Rectal smooth muscle tissue (tissue), 1 donor: Measurements from ENCODE around the gene CHRNA9.

Experiments
- H3K27ac ChIP-seq: one replicate; pipeline ENCODE4 v1.7.0; 2013; ENCODE audit warnings: low read depth, low read length, inconsistent platforms
- H3K27me3 ChIP-seq: one replicate; pipeline ENCODE4 v1.7.0; 2013; ENCODE audit warnings: low read length; ENCODE audit not compliant: control insufficient read depth, insufficient read depth
- H3K36me3 ChIP-seq: one replicate; pipeline ENCODE4 v1.7.0; 2013; ENCODE audit warnings: low read length; ENCODE audit not compliant: control insufficient read depth, insufficient read depth
- H3K4me1 ChIP-seq: one replicate; pipeline ENCODE4 v1.7.0; 2013; ENCODE audit warnings: low read length; ENCODE audit not compliant: control insufficient read depth, insufficient read depth
- H3K4me3 ChIP-seq: one replicate; pipeline ENCODE4 v1.7.0; 2013; ENCODE audit warnings: low read length
- H3K9ac ChIP-seq: one replicate; pipeline ENCODE4 v1.7.0; 2013; ENCODE audit warnings: low read length

CHRNA9 gene

DNA sequence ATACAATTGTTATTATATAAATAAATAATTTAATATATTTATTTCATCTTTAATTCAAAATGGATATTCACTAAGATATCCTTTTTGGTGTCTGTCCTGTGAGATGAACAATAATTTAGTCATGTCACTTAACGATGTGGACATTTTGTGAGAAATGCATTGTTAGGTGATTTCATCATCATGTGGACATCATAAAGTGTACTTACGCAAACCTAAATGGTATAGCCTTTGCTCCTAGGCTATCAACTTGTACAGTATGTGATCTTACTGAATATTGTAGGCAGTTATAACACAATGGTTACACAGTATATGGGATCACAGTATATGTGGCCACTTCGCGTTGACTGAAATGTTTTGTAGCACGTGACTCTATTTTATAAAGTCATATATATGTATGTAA, 20.2 kb upstream of the CHRNA9 start:
- Histone ChIP-seq H3K27me3 (no peaks in the 10 kb centered on the region), H3K9ac (no peak overlapping the region), H3K4me3 (no peak overlapping the region)

DNA sequence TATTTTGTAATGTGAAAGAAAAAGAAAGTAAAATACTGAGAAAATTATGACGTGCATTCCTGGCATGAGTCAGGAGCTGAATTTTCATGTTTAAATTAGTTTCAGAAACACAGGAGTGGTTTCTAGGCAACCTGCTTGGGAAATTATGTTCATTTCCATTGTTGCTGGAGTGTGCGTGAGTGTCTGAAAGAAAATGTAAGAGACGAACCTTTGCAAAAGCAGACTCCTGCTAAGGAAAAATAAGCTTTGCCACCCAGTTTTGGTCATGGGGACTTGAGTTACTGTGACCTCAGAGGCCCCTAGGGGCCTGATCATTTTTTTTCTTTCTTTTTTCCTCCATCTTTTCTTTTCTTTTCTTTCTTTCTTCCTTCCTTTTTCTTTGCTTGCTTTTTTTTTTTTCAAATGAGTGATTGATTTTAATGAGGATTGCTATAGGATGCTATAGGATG, 18.8 kb upstream of the CHRNA9 start:
- peak overlapping the region; percentile 66 for H3K27ac ChIP-seq
- H3K27me3 ChIP-seq = no peaks in the 10 kb centered on the region
- H3K4me1 ChIP-seq = peaks cover 6% of the 10 kb centered on the region
- H3K4me3 ChIP-seq = peak overlapping the region; percentile 71
- H3K9ac ChIP-seq = no peak overlapping the region
- H3K36me3 ChIP-seq = no peaks in the 10 kb centered on the region

More for the DNA sequence above, 20.2 kb upstream of the CHRNA9 start:
- H3K36me3 ChIP-seq = no peaks in the 10 kb centered on the region
- H3K27ac ChIP-seq = no peak overlapping the region
- peaks cover 6% of the 10 kb centered on the region for H3K4me1 ChIP-seq

DNA sequence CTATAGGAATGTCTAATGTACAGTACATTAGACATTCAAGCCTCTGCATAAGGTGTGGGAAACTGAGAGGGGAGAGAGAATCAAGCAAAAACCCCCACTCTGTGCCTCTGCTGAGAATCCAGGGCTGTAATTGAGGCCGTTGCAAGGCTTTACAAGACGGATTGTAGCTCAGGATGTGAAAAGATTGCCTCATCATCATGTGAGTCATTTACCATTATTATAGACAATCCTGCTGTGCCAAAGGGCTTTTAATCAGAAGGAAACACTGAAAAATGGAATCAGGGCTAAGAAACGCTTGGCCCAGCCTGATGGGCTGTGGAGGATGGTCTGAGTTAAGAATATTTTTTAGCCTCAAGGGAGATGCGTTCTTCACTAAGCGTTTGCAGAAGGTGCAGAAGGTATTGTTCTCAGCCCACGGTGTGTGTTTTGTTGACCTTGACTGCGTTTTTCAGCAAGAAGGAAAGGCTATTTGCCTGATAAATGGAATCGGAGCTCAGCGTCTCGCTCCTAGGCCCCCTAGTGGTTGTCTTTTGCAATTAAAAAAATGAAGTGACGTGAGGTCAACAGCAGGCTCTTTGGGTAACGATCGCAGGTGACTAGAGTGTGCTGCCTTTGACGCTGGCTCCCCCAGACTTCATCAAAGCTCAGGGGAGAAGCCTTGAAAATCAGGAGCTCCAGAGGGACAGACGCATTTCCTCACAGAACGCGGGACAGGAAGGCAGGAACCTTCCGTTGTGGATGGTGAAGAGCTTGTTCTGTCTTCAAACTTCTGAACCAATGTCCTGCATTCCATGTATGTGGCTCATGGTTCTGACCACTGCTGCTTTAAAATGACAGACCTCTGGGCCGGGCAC, 18.1 kb upstream of the CHRNA9 start:
- Histone ChIP-seq H3K27me3 (no peaks in the 10 kb centered on the region), H3K27ac (peak overlapping the region; percentile 66), H3K4me1 (peaks cover 6% of the 10 kb centered on the region), H3K4me3 (peak overlapping the region; percentile 71), H3K36me3 (no peaks in the 10 kb centered on the region), H3K9ac (peak overlapping the region; percentile 76)

DNA sequence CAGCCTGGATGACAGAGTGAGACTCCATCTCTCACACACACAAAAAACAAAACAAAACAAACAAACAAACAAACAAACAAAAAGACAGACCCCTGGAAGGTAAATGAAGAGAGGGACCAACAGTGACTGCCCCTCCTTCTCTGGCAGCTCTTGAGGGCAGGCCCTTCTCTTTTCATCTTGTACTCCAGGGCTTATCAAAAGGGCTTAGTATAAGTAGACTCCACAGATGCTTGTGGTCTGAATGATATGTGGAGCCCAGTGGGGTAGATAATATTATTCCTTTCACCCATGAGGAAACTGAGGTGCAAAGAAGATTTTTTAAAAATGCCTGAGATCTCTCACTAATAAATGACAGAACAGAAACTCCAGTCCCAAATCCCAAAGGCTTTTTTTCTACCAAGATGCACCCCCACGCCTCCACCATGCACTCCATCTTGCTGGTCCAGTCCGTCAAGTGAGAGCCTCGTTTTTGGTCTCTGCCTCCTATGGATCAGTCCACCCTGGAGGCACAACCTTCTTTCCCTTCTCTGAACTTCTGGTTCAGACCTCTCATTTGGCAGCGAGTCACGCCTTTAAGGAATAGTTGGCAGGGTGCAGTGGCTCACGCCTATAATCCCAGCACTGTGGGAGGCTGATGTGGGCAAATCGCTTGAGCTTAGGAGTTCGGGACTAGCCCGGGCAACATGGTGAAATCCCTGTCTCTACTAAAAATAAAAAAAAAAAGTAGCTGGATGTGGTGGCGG, 17.0 kb upstream of the CHRNA9 start:
- Histone ChIP-seq H3K4me1 (peaks cover 6% of the 10 kb centered on the region), H3K36me3 (no peaks in the 10 kb centered on the region), H3K9ac (no peak overlapping the region), H3K27me3 (no peaks in the 10 kb centered on the region), H3K4me3 (no peak overlapping the region), H3K27ac (no peak overlapping the region)

DNA sequence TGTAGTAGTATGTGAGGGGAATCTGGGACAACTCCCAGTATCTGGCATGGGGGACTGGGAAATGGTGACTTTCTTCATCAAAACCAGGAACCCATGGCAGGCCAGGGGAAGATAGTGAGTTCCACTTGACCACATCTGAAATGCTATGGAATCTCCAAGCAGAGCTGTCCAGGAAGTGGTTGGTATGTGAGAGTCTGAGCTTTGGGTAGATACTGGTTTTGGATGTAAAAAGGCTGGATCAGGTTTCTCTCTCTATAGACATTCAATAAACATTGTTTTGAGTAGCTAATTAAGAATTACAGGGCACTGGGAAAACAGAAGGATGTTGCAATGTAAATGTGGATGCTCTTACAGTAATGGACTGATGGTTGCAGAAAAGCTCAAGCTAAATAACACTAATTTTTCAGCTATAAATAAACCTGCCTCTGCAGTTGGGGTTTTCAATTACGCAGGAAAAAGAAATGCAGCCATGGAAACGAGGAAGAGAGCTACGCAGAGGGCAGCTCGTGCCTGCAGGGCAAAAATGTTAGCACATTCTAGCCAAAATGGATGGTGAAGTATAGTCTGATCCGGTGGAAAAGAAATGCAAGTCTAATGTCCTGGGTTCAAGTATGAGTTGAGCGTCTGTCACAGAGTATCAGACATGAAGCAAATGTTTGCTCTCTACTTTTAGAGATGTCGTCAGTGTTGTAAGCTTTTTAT, 13.4 kb upstream of the CHRNA9 start:
- no peaks in the 10 kb centered on the region for H3K27me3 ChIP-seq
- H3K4me1 ChIP-seq = peaks cover 3% of the 10 kb centered on the region
- H3K27ac ChIP-seq = no peak overlapping the region
- no peak overlapping the region for H3K9ac ChIP-seq
- no peak overlapping the region for H3K4me3 ChIP-seq
- no peaks in the 10 kb centered on the region for H3K36me3 ChIP-seq

DNA sequence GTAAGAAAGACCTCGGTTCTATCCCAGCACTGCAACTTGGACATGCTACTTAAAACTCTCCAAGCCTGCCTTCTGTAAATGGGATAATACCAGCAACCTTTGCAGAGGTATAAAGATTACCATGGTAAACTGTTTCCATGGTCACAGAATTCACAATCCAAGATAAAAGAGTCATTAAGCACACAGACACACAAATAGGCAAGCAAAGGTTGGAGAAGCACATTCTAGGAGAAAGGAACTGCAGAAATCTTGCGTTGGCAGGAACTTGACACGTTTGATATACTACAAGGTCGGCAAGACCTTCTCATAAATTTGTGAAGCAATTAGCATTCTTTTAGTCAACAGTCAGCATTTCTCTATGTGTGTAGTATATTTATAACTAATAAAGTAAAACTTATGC, 12.3 kb upstream of the CHRNA9 start:
- Histone ChIP-seq H3K27me3 (no peaks in the 10 kb centered on the region), H3K4me3 (no peak overlapping the region), H3K36me3 (no peaks in the 10 kb centered on the region), H3K9ac (no peak overlapping the region), H3K27ac (no peak overlapping the region), H3K4me1 (no peaks in the 10 kb centered on the region)

DNA sequence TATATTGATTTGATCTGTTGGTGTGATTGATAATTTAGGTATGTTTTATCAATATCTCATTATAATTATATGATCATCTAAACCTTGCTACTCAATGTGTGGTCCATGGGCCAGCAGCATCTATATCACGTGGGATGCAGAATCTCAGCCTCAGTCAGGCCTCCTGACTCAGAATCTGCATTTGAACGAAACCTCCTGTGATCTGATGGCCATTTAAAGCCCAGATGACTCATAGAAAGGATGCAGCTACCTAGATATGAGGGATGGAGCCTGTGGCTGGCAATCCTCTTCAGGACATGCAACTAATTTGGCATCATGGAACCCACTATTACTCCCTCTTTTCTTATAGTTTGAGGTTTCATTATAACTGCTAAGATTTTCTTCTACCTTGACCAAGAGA, 11.3 kb upstream of the CHRNA9 start:
- Histone ChIP-seq H3K4me1 (no peaks in the 10 kb centered on the region), H3K27me3 (no peaks in the 10 kb centered on the region), H3K4me3 (no peak overlapping the region), H3K36me3 (no peaks in the 10 kb centered on the region), H3K27ac (no peak overlapping the region), H3K9ac (no peak overlapping the region)

DNA sequence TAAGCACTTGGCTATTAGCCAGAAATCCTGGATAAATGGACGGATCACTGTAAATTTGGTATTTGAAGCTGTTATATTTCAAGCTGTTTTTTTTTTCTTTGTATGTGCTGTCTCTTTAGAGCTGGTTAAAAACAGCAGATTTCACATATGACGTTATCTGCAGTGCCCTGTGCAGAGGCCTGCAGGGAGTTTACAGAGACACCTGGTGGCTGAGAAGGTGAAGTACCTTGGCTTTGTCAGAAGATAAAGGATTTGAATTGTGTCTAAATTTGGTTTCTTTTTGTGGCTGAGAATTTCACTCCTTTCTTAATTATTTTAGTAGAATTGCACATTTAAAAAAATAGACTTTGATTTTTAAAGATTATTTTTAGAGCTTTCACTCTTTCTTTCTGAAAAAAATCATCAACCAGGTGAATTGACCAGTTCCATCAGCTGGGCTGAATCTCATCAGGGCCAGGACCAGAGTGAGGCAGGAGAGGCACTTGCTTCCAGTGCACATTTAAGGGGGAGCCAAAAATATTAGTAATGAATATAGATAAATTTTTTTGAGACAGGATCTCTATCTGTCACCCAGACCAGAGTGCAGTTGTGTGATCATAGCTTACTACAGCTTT, 9.6 kb upstream of the CHRNA9 start:
- H3K27ac ChIP-seq = no peak overlapping the region
- H3K27me3 ChIP-seq = no peaks in the 10 kb centered on the region
- no peak overlapping the region for H3K9ac ChIP-seq
- H3K4me3 ChIP-seq = no peak overlapping the region
- no peaks in the 10 kb centered on the region for H3K36me3 ChIP-seq
- no peaks in the 10 kb centered on the region for H3K4me1 ChIP-seq

DNA sequence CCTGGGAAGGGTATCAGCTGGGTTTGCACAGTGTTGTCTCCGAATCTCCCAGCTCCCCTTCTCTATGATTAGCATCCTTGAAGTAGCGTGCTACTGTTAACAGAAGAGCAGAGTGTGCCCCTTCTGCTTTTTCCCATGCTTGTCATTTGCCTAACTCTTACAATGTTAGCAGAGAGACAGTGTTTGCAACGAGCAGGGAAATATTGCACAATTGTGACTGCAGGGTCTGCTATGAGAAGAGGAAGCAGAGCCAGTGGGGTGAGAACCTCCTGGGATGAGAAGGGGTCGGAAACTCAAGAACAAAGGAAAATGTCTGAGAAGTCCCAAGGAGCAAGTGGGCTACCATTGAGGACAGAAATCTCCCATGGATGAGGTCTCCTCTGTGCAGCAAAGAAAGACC, 7.8 kb upstream of the CHRNA9 start:
- Histone ChIP-seq H3K36me3 (no peaks in the 10 kb centered on the region), H3K4me1 (no peaks in the 10 kb centered on the region), H3K27ac (no peak overlapping the region), H3K27me3 (no peaks in the 10 kb centered on the region), H3K9ac (no peak overlapping the region), H3K4me3 (no peak overlapping the region)

DNA sequence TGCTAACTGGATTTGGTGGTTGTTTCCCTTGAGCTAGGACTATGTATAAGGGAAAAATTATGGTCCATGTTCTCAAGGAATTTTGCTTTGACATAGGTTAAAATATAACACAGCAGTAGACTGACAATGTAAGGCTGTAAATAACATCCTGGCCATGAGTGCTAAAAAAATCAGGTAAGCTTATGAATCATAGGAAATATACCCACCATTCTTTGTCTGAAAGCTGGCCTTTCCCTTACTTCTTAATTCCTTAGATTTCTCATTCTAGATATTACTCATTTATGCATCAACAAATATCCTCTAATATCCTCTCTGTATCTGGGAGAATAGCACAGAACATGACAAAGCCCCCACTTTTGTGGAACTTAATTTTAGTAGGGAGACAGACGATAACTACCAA, 6.8 kb upstream of the CHRNA9 start:
- Histone ChIP-seq H3K4me3 (no peak overlapping the region), H3K27ac (no peak overlapping the region), H3K36me3 (no peaks in the 10 kb centered on the region), H3K9ac (no peak overlapping the region), H3K4me1 (no peaks in the 10 kb centered on the region), H3K27me3 (no peaks in the 10 kb centered on the region)

DNA sequence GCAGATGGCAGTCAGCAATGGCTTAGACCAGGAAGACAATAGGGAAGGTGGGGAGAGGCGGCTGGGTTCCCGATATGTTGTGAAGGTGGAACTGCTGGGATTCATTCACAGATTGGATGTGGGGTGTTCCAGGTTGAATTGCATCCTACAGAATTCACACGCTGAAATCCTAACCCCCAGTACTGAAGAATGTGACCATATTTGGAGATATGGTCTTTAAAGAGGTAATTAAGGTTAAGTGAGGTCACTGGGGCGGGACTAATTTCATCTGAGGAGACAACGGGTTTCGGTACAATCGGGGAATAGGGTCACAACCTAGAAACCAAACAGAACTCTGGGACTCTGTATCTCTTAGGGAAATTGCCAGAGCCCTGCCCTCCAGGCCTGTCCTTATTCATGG, 5.3 kb upstream of the CHRNA9 start:
- Histone ChIP-seq H3K4me1 (no peaks in the 10 kb centered on the region), H3K27me3 (no peaks in the 10 kb centered on the region), H3K9ac (no peak overlapping the region), H3K27ac (no peak overlapping the region), H3K4me3 (no peak overlapping the region), H3K36me3 (no peaks in the 10 kb centered on the region)

DNA sequence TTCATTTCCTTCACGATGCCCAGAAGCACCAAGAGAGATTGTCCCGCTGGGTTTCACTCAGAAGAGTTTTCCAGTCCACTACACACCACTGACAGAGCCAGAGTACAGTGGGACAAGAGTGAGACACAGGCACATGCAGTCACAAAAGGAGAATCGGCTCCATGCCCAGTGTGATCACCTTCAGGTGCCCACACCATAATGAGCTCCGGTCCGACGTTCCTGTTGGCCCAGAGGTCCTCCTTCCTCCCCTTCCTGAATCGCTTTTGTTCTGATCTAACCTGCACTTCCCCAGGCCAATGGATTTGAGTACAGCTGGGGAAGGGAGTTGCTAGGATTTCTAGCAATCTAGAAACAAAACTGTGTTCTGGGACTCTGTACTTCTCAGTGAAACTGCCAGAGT, 4.6 kb upstream of the CHRNA9 start:
- Histone ChIP-seq H3K27me3 (no peaks in the 10 kb centered on the region), H3K9ac (no peak overlapping the region), H3K4me3 (no peak overlapping the region), H3K4me1 (no peaks in the 10 kb centered on the region), H3K27ac (no peak overlapping the region), H3K36me3 (no peaks in the 10 kb centered on the region)
